Kidney tubule cell (primary cell): Measurements from ENCODE around the gene KRT14.
"Not testable (repeated sequence)": the region's sequence is repeated elsewhere in the genome, so short reads cannot be mapped to it uniquely, and the experiment has no call there.

Experiments used
- DNase-seq: peaks from one replicate; pipeline ENCODE4 v3.0.0-alpha.2; 2018; ENCODE audit warnings: low spot score

Gene KRT14

DNA sequence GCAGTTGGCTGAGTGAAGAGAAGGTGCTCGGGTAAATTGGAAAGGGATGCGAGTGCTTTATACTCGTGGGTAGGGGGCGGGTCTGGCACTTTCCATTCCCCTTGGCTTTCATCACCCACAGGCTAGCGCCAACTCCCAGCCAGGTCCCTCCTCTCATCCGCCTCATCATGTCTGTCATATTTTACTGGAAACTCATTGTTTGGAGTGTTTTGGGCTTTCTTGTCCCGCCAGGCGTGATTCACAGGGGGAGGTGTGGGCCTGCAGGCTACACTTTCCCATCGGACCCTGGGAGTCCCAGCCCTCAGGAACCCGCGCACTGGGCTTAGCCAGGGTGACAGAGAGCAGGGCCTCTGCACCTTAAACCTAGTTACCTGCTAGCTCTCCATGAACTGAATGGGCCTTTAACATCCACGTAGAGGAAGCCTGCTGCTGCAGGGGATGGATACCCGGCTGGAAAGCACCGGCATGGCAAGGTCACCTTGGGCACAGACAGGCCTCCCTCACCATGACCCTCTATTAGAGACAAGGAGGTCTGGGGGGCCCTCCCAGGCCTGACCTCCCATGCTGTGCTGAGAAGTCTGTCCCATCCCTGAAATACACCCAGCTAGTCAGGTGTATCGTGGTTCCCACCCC lies at the start of gene KRT14:
Gene KRT14 (minus strand): TSS at position 33 of the 633 bp plus-strand sequence. CDS start 61 bp downstream, outside the sequence.
- DNase-seq: no peak

DNA sequence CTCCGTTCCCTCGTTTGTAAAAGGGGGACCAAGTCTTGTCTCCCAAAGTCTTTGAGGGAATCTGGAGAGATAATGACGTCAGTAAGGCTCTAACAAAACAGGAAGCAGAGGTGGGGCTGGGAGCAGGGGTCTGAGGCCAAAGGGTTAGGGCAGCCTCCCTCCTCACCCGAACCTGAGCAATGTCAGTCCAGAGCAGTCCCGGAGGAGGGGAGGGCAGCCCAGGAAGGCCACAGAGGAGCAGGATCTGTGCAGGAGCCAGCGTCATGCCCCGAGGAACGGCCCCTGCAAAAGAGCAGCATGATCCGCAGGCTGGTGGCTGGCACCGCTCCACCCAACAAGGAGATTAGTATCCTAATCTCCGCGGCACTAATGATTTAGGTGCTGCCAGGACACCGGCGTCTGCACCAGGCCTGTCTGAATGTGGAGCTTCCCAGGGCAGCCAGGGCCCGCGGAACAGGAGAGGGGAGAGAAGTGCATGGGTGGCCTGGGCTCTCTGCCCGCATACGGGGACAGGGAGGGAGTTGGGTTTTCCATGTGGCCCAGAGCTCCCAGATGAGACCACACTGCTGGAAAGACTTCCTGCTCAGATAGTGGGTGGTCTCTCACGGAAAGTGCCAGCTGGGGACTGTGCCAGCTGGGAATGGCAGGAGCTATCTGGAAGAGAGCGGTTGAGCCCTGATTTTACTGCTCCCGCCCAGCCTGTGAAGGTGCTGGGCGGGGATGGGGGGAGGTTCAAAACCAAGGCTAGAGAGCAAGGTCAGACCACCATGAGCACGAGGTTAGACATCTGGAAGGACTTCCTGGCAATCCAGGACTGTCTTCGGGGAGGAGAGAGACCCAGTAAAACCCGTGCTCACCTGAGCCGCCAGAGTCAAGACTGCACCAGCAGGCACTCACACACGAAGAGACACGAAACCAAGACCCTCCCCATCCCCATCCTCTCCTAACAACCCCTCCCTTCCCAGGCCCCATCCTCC lies 48.7 kb upstream of the KRT14 start:
- DNase-seq: no peak

DNA sequence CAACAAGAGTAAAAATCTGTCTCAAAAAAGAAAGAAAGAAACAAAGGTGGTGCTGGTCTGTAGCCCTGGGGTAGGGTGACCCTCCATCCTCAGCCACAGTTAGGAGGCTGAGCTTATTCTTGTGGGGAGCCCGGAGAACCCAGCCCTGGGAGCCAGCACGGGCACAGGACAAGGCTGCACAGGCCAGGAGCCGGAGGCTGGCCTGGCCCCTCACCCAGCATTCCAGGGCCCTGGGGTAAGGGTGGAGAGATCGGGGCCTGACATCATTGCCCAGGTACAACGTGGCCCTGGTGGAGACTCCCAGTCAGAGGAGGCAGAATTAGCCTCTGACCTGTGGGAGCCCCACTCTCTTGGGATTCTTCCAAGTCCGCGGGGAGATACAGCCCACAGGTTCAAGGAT lies 47.9 kb upstream of the KRT14 start:
- DNase-seq: no peak

DNA sequence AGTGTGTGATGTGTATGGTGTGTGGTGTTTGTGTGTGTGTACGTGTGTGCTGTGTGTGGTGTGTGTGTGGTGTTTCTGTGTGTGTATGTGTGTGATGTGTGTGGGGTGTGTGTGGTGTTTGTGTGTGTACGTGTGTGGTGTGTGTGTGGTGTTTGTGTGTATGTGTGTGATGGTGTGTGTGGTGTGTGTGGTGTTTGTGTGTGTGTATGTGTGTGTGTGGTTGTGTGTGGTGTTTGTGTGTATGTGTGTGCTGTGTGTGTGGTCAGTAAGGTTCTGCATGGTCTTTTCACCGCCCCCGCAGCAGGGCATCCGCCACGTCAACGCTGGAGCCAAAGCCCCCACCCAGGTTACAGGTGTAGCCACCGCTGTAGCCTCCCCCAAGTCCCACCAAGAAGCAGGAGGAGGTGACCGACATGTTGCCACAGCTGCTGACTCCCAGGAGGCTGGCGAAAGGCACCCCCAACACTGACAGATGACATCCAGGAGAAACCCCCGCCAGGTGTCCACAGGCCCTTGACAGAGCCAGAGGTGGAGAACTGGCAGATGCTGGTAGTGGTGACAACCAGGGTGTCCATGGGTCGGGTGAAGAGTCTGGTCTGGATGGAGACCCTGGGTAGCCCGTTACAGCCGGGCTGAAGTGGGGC lies 47.0 kb upstream of the KRT14 start:
- DNase-seq: no peak

DNA sequence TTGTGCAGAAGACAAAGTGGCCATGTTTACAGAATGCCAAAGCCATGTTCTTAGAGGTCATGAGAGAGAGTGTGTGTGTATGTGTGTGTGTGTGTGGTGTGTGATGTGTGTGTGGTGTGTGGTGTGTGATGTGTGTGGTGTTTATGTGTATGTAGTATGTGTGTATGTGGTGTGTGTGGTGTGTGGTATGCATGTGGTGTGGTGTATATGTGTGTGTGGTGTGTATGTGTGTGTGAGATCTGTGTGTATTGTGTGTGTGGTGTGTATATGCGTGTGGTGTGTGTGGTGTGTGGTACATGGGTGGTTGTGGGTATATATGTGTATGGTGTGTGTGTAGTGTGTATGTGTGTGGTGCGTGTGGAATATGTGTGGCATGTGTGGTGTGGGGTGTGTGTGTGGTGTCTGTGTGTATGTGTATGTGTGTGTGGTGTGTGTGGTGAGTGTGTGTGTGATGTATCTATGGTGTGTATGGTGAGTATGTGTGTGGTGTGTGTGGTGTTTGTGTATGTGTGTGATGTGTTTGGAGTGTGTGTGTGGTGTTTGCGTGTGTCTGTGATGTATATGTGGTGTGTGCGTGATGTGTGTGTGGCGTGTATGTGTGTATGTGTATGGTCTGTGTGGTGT lies 45.9 kb upstream of the KRT14 start:
- no peak for DNase-seq

DNA sequence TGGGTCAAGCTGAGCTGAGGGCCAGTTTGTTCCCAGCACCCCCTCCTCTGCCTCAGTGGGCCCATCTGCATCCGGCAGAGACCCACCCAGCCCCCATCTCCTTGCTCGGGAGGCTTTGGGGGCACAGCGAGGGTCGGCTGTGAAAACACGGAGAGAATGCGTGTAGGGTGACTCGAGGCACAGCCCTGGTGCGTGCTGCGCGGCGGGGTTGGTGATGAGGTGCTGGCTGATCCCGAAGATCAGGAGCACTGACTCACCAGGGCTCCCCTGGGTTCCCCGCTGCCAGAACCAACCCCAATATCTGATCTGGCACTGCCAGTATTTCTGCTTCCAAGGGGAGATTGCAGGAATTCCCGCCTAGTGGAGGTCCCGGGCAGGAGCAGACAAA lies 45.2 kb upstream of the KRT14 start:
- DNase-seq: no peak

DNA sequence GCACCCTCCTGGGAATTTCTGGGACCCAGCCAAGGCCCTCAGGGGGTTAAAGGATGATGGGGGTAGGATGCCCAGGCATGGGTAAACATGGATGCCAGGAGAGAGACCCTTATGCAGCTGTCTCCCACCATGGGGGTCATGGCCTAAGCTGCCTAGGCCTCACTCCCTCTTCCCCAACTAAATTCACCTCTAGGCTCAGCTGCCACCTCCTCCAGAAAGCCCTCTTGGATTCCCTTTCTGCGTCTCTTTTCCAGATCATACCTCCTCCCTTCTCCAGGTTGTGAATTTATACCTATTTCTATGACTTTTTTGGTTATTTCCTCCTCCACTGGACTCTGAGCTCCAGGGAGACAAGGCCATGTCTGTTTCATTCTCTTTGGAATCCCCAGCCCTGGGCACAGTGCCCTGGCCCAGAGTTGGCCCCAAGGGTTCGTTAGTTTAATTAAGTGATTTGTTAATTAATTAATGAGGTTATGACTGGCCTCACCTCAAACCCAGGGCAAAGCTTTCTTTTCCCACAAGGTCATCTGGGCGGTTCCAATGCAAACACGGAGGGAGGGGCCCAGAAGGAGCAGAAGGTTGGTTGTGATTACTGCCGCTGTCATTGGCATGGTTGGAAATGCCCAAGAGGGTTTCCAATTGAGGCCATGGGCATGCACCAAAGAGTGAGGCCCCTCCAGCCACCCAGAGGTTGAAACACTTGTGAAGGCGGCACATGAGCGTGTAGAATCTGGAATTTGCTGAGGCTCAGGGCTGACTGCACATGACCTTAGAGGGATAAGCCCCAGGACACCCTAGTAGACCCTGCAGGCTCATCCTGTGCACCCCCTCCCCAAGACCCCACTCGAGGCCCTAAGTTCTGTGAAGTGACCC lies 44.6 kb upstream of the KRT14 start:
- no peak for DNase-seq

DNA sequence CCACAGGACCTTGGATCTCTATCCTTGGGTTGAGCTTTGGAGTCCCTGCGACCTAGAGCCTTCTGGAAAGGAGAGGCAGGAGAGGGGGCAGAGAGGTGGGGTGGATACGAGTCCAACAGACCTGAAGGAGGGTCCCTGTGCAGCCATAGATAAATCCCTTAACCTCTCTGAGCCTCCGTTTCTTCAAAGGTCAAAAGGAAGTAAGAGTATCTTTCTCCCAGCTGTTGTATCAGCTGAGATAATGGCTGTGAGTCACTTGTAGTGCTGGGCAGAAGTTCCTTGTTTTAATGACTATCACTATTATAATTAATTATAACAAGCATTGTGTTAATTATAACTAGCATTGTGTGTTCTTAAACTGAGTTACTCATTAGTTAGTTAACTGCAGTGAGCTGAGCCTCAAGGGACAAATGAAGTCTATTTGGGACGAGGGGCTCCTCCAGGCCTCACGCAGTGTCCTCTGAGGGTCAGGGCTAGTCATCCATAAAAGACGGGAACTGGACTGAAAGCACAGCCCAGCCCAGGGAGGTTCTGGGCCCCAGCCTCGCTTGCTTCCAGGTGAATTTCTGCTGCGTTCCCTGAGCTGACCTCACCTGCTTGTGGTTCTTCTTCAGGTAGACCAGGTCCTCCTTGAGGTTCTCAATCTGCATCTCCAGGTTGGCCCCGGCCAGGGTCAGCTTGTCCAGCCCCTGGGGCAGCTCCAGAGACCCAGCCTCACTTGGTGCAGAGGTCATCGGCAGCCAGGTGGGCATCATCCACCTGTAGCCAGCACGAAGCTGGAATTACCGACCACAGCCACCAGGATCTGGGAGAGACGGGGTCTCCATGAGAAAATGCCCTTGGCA lies 43.4 kb upstream of the KRT14 start:
- DNase-seq: no peak

DNA sequence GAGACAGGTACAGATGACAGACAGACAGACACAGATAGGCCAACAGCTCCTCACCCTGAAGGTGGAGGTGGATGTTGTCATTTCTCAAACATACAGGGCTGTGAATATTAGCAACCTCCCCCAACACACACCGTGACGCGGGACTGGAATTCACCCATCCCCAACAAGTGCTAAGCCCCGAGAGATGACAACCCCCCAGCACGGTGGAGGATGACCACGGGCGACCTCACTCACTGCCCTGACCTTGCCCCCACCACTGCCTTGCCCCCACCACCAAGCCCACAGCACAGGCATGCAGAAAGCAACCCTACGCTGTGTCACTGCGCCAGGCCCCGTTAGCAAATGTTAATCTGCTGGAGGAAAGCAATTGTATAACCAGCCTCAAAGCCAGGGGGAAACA lies 42.6 kb upstream of the KRT14 start:
- no peak for DNase-seq

DNA sequence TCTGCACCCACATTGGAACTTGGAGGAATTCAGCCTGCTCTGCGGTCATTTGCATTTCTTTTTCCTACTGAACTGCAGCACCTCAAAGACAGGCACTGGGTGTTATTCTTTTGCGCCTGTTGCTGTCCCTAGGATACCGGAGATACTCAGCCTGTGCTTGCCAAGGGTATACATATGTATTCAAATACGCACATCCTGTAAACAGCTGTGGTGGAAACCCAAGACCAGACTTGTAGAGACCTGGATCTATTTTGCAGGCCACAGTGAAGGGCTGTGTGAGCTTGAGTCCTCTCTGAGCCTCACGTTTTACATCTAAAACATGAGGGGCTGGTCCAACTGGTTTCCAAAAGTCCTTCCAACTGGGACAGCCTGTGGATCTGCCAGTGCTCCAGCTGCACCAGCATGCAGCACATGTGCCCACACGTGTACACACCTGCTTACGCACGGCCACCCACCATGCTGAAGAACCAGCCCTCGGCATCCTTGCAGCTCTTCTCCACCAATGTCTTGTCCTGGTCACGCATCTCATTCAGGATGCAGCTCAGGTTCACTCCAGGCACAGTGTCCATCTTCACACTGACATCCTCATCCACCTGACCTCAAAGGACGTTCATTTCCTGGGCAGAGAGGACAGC lies 42.0 kb upstream of the KRT14 start:
- DNase-seq: not testable (repeated sequence)

DNA sequence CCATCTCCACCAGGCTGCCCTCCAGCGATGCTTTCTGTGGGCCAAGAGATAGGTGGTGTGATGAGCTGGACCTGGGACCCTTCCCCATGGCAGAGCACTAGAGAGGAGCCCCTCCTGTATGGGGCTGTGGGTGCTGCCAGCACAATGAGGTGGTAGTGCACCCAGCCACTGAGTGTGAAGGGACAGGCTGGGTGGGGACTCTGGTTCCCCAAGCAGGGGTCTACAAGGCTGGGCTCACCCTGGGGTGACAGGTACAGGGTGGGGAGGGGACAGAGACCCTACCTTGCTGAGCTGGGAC lies 41.3 kb upstream of the KRT14 start:
- not testable (repeated sequence) for DNase-seq

DNA sequence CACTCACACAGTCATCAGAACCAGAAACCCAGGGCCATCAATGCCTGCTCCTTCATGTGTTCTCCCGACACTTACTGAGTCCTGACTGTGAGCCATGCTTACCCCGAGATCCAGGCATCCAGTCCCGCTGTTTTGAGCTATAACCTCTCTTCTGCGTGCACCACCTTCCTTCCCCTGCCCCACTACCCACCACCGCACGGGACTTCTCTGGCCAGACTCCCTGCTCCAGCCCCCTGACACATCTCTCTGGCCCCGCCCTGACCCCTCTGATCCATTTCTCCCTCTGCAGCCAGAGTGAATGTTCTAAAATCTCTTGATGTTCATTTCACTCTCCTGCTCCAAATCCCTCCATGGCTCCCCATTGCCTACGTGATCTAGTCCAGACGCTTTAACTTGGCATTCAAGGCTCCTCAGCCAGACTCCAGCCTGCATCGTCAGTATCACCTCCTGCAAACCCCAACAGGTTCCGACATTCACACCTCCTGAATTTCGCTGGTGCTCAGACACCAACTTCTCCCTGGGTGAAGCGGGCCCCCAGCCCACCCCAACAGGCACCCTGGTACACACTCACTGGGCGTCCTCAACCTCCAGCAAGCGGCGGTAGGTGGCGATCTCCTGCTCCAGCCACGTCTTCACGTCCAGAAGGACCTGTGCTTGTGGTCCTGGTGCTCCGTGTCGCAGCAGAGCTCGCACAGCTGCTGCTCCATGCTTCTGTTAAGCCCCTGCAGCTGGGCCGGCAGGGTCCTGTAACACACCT lies 40.8 kb upstream of the KRT14 start:
- no peak for DNase-seq

DNA sequence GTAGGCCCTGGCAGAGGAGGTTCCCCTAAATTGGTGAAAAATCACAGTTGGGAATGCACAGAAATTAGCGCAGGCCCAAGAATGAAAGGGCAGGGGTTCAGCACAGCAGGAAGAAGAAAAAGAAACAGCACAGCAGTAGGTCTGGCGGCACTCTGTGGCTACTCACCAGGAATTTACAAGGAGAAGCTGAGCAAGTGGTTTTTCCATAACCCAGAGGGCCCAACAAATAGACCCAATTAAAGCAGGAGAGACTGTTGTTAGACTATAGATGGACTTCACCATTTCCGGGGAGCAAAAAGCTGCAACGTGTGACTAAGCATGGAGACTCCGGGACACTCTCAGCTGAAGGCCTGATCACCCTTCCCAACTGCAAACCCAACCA lies 40.2 kb upstream of the KRT14 start:
- not testable (repeated sequence) for DNase-seq

DNA sequence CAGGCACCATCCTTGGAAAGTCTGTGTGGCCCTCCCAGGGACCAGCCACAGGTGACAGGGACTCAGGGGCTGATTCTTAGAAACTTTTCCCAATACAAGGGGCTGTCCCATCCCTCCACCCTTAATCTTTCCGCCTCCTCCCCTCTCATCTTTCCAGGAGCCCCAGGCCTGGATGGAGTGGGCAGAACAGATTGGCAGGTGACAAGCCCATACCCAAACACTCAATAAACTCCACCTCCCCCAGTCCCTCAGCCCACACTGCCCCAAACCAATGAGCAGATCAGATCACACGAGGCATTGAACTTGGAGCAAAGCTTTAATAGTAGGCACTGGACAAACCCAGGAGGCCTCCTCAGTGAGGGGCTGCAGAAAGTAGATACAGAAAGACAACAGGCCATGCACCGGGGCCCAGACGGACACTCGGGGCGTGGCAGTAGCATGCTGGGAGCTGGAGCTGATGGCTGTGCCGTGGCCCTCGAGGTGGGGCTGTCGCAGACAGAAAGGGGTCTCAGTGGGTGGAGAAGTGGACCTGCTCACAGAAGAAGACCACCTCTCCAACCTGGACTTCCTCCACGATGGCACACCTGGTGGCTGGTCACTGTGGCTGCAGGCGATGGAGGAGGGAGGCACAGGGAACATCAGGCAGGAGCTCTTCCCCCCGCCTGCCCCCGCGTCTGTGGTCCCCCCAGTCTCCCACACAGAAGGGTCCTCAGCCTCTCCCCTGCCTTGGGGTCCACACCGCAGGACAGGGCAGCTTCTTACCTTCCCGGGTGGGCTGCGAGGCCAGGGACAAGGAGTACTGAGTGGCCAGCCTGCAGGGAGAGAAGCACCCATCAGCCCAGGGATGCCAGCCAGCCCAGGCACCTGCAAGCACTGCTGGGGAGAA lies 39.6 kb upstream of the KRT14 start:
- DNase-seq: not testable (repeated sequence)

DNA sequence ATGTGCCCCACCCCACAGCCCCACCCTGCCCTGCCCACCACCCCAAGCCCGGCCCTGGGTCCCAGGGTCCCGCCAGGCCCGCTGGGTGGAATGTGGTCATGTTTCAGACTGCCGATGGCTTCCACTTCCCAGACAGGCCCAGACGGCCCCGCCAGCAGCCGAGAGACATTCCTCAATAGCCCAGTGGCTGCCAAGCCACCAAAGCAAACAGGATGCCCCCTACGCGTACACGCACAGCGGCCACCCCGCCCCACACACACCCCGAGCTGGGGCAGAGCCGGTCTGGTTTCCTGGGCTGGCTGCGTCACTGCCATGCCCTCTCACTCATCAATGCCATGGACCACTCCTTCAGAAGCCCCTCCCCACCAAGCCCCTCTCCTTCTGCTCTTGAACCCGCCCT lies 38.9 kb upstream of the KRT14 start:
- DNase-seq: no peak

DNA sequence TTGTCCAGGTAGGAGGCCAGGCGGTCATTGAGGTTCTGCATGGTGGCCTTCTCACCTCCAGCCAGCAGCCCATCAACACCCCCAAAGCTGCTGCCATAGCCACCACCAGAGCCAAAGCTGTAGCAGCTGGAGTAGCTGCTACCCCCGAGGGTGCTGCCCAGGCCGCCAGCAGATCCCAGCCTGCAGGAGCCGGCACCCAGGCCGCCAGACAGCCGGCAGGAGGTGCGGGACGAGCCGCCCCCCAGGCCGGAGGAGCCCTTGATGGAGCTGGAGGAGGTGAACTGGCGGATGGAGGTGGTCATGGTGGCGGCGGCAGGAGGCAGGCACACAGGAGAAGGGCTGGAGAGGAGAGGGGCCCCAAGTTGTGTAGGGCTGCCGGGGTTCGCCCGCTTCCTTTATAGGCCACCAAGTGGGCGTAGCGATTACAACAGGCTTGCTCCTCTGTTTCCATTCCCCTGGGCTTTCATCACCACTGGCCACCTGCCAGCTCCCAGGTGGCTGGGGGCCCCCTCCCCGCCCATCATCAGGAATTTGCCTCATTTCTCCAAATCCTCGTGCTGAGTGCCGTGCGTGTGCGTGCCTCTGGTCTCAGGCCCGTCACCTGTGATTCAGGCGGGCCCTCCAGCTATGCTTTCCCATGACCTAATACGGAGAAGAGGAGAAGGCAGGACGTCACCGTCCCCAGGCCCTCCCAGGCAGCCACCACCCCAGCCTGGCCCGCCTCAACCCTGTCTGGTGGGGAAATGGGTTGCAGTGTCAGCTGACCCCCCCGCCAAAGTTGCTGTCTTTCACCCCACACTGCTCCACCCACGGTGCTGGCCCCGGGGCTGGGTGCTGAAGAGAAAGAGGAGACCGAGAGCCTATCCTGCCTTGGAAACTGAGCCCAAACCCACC lies 37.8 kb upstream of the KRT14 start, which contains the start of gene KRT17:
Gene KRT17 (minus strand): TSS at position 368 of the 894 bp plus-strand sequence. CDS start 66 bp downstream, at position 302.
- peak; percentile 30 for DNase-seq

DNA sequence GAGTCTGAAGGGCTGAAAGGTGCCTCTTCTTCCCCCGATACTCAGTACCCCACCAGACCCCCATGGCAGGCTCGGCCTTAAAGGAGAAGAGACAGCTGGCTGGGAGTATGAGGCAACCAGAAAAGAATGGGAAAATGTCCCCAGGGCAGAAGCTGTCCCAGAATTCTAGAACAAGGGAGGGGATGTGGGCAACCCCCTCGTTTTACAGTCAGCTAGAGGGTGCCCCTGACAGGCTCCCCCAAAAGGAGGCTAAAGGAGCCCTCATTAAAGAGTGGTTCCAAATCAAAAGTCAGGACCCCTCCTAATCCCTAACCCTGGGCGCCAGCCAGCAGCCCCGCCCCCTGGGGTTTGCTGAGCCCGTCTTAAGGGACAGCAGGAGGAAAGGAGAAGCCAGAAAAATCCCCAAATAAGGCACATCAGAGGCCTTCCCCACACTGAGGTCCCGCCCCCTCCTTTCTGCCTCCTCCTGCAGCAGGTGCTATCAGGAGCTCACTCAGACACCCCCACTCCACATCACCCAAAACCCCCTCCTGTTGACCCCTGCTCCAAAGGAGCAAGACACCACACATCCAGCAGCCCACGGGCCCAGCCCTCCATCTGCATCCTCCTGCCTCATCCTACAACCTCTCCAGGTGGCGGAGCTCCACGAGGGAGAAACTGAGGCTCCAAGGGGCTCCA lies 36.6 kb upstream of the KRT14 start:
- DNase-seq: not testable (repeated sequence)
